OCI-LY7 (cell line): Measurements from ENCODE around the gene SLC25A6.

Source experiments
- CTCF ChIP-seq: fragments of 200-600 bp; sonication (generic); conservative IDR thresholded peaks from 2 replicates; pipeline ENCODE4 v1.5.1; 2014; ENCODE audit warnings: mild to moderate bottlenecking, antibody characterized with exemption, low read length, moderate library complexity, mixed read lengths
- EZH2phosphoT487 ChIP-seq: fragments of 200-600 bp; sonication (generic); IDR thresholded peaks from 2 replicates; pipeline ENCODE4 v1.6.1; 2018; ENCODE audit warnings: low read depth, borderline replicate concordance, mild to moderate bottlenecking, mixed run types, antibody characterized with exemption, low read length, moderate library complexity, mixed read lengths

- TF ChIP-seq CTCF (no peak), EZH2phosphoT487 (no peak)
Measured at GRCh38 chrX:1397001-1397400, 5.1 kb upstream of the SLC25A6 start.
